OCI-LY7 (cell line): ENCODE results near the gene PRKG1. TPM values are rescaled to one million over a fixed set of nuclear protein-coding genes. Genes with fewer than 3 reads are reported as not detected.
"Not testable (repeated sequence)": the region's sequence is repeated elsewhere in the genome, so short reads cannot be mapped to it uniquely, and the experiment has no call there.

Source experiments
- BruUV-seq: library from RNA; stranded (reverse); fragments of 400-500 nt; replicated peaks from 2 replicates; lab custom pipeline; 2021; lab: Mats Ljungman, UMichigan
- CTCF ChIA-PET: fragments of 300-600 bp; sonication (Branson Sonifier 250); formaldehyde crosslinking; loops from one replicate; lab custom pipeline; 2022; ENCODE audit warnings: antibody characterized with exemption; ENCODE audit not compliant: unreplicated experiment; lab: Charles Lee
- POLR2A ChIA-PET: fragments of 300-600 bp; sonication (Branson Sonifier 250); formaldehyde crosslinking; loops from one replicate; lab custom pipeline; 2022; ENCODE audit warnings: antibody characterized with exemption; lab: Charles Lee
- DNase-seq: peaks from one replicate; pipeline ENCODE4 v3.0.0-alpha.2; 2015; ENCODE audit warnings: low spot score
- H2AFZ ChIP-seq: fragments of 200-600 bp; sonication (generic), shearing (Covaris generic); 2 replicates; pipeline ENCODE4 v1.6.1; 2014; ENCODE audit warnings: mild to moderate bottlenecking, antibody characterized with exemption, low read length, moderate library complexity
- H3K27ac ChIP-seq: fragments of 200-600 bp; sonication (generic); 2 replicates; pipeline ENCODE4 v1.5.1; 2014; ENCODE audit warnings: mixed run types, low read depth, mild to moderate bottlenecking, moderate library complexity, low read length, inconsistent platforms; ENCODE audit not compliant: poor library complexity, severe bottlenecking
- H3K36me3 ChIP-seq: fragments of 200-600 bp; sonication (generic); 2 replicates; pipeline ENCODE4 v1.6.1; 2014; ENCODE audit warnings: mild to moderate bottlenecking, antibody characterized with exemption, low read length, moderate library complexity, mixed read lengths; ENCODE audit not compliant: insufficient read depth
- H3K4me1 ChIP-seq: fragments of 200-600 bp; sonication (generic); 2 replicates; pipeline ENCODE4 v1.5.1; 2014; ENCODE audit warnings: mild to moderate bottlenecking, low read length; ENCODE audit not compliant: insufficient read depth, poor library complexity, severe bottlenecking
- H3K4me2 ChIP-seq: fragments of 200-600 bp; sonication (generic); 2 replicates; pipeline ENCODE4 v1.6.1; 2014; ENCODE audit warnings: mild to moderate bottlenecking, low read length
- H3K4me3 ChIP-seq: fragments of 200-600 bp; sonication (generic); 2 replicates; pipeline ENCODE4 v1.5.1; 2014; ENCODE audit warnings: mild to moderate bottlenecking, low read depth, low read length; ENCODE audit not compliant: poor library complexity, severe bottlenecking
- H3K79me2 ChIP-seq: fragments of 200-600 bp; sonication (generic); 2 replicates; pipeline ENCODE4 v1.6.1; 2016; ENCODE audit warnings: low read depth, mild to moderate bottlenecking, low read length, moderate library complexity, mixed read lengths; ENCODE audit not compliant: insufficient read depth
- H3K9me2 ChIP-seq: fragments of 200-600 bp; sonication (generic); 2 replicates; pipeline ENCODE4 v1.6.1; 2016; ENCODE audit warnings: mild to moderate bottlenecking, low read length, mixed read lengths; ENCODE audit not compliant: insufficient read depth
- H3K9me3 ChIP-seq: fragments of 200-600 bp; sonication (generic); 2 replicates; pipeline ENCODE4 v1.6.1; 2014; ENCODE audit warnings: mild to moderate bottlenecking, mixed run types, low read length, mixed read lengths
- H4K20me1 ChIP-seq: fragments of 200-600 bp; sonication (generic); 2 replicates; pipeline ENCODE4 v1.6.1; 2014; ENCODE audit warnings: mild to moderate bottlenecking, antibody characterized with exemption, low read length, moderate library complexity, mixed read lengths; ENCODE audit not compliant: insufficient read depth
- CTCF ChIP-seq: fragments of 200-600 bp; sonication (generic); conservative IDR thresholded peaks from 2 replicates; pipeline ENCODE4 v1.5.1; 2014; ENCODE audit warnings: mild to moderate bottlenecking, antibody characterized with exemption, low read length, moderate library complexity, mixed read lengths
- EZH2phosphoT487 ChIP-seq: fragments of 200-600 bp; sonication (generic); IDR thresholded peaks from 2 replicates; pipeline ENCODE4 v1.6.1; 2018; ENCODE audit warnings: low read depth, borderline replicate concordance, mild to moderate bottlenecking, mixed run types, antibody characterized with exemption, low read length, moderate library complexity, mixed read lengths
- intact Hi-C: fragments of 100-400 bp; cut with micrococcal nuclease; formaldehyde crosslinking; loops from one replicate; pipeline ENCODE4 v1.10.0; 2022; ENCODE audit not compliant: unreplicated experiment
- total RNA-seq, 2 experiments: library from RNA; depleted of rRNA in 1 of 2; stranded (reverse); fragments of >200 nt in 1 of 2; shearing (Covaris generic) in 1 of 2; gene quantifications; 2 replicates each; pipeline ENCODE4 v1.2.3, GENCODE V29; 2014 to 2022

PRKG1 gene
- total RNA-seq, 2 experiments from 2014 or later = not detected

GRCh38 chr10:51447119-51447518 is 372.8 kb downstream of the PRKG1 start:
- ChIA-PET POLR2A (no interaction called here), CTCF (no interaction called here)
- H3K36me3 ChIP-seq = no peaks in the 10 kb centered on the region
- H3K9me3 ChIP-seq = no peaks in the 10 kb centered on the region
- H3K4me2 ChIP-seq = no peak overlapping the region
- intact Hi-C loops = no loop called here
- H3K27ac ChIP-seq = no peak overlapping the region
- H3K79me2 ChIP-seq = no peaks in the 10 kb centered on the region
- H3K9me2 ChIP-seq = no peaks in the 10 kb centered on the region
- H2AFZ ChIP-seq = no peak overlapping the region
- H3K4me3 ChIP-seq = no peak overlapping the region
- TF ChIP-seq EZH2phosphoT487 (no peak), CTCF (no peak)
- no TSS peak for BruUV-seq
- H4K20me1 ChIP-seq = no peaks in the 10 kb centered on the region
- H3K4me1 ChIP-seq = no peaks in the 10 kb centered on the region
- DNase-seq = no peak

- intact Hi-C loops, H3K4me1 ChIP-seq, H3K36me3 ChIP-seq, H3K9me2 ChIP-seq, H3K4me2 ChIP-seq, H4K20me1 ChIP-seq, CTCF ChIA-PET, POLR2A ChIA-PET, H3K79me2 ChIP-seq, H3K27ac ChIP-seq, H3K9me3 ChIP-seq, DNase-seq, H3K4me3 ChIP-seq, BruUV-seq, H2AFZ ChIP-seq: not testable (repeated sequence)
Measured at GRCh38 chr10:51455762-51456161, 381.5 kb downstream of the PRKG1 start.

- DNase-seq = no peak
- no TSS peak for BruUV-seq
- no peak for TF ChIP-seq CTCF
- Histone ChIP-seq H3K9me3 (no peaks in the 10 kb centered on the region), H4K20me1 (no peaks in the 10 kb centered on the region), H2AFZ (no peak overlapping the region), H3K36me3 (no peaks in the 10 kb centered on the region), H3K4me3 (no peak overlapping the region), H3K27ac (no peak overlapping the region), H3K4me2 (no peak overlapping the region), H3K79me2 (no peaks in the 10 kb centered on the region), H3K4me1 (no peaks in the 10 kb centered on the region), H3K9me2 (no peaks in the 10 kb centered on the region)
- CTCF ChIA-PET = no interaction called here
- intact Hi-C loops = no loop called here
- POLR2A ChIA-PET = no interaction called here
Measured at GRCh38 chr10:51459476-51459875, 385.2 kb downstream of the PRKG1 start.
